B cell (primary cell): ENCODE measurements around the gene ZBTB46. TPM values are rescaled to one million over a fixed set of nuclear protein-coding genes. Genes with fewer than 3 reads are reported as not detected.

Experiments used
- ATAC-seq: fragments of 200-7000 bp; cut with Tn5 transposase; one replicate; pipeline ENCODE4 v1.10.0; 2021; ENCODE audit warnings: low read depth, mild to moderate bottlenecking, moderate number of reproducible peaks, moderate library complexity
- CTCF ChIA-PET: fragments of 350-600 bp; sonication (Branson Sonifier 250); formaldehyde crosslinking; loops from one replicate; lab custom pipeline; 2021; ENCODE audit warnings: antibody characterized with exemption, inconsistent platforms; lab: Charles Lee
- POLR2A ChIA-PET: fragments of 350-600 bp; sonication (Branson Sonifier 250); formaldehyde crosslinking; loops from one replicate; lab custom pipeline; 2021; ENCODE audit warnings: antibody characterized with exemption; lab: Charles Lee
- DNase-seq: peaks from one replicate; pipeline ENCODE4 v3.0.0; 2013
- H2AFZ ChIP-seq: 2 replicates; pipeline ENCODE4 v1.6.1; 2012; ENCODE audit warnings: mild to moderate bottlenecking, low read depth, low read length; ENCODE audit not compliant: insufficient read depth, poor library complexity, severe bottlenecking
- H3K27ac ChIP-seq, 2 donors: 1 replicate in 1 of 2; 2 replicates in 1 of 2; pipeline ENCODE4 v1.5.1; 2012 to 2013; ENCODE audit warnings: low read length in 2 of 2, mild to moderate bottlenecking in 2 of 2, moderate library complexity in 1 of 2
- H3K27me3 ChIP-seq, 4 experiments: fragments of 200-600 bp in 1 of 4; sonication (generic) in 1 of 4; replicated peaks in 1 of 4; 1 replicate in 2 of 4; 2 replicates in 2 of 4; pipeline versions ENCODE4 v1.6.1 to v1.7.0; 2013 to 2016; ENCODE audit warnings: low read length in 3 of 4, mild to moderate bottlenecking in 2 of 4, mixed read lengths in 1 of 4, moderate library complexity in 1 of 4; ENCODE audit not compliant: insufficient read depth in 4 of 4, control insufficient read depth in 3 of 4; ENCODE audit errors: control extremely low read depth in 1 of 4
- H3K36me3 ChIP-seq, 2 experiments: replicated peaks in 1 of 2; 1 replicate in 1 of 2; 2 replicates in 1 of 2; pipeline versions ENCODE4 v1.6.1 to v1.7.1; 2013; ENCODE audit warnings: low read length in 1 of 2; ENCODE audit not compliant: insufficient read depth in 2 of 2, control insufficient read depth in 1 of 2; ENCODE audit errors: control extremely low read depth in 1 of 2, extremely low read depth in 1 of 2
- H3K4me1 ChIP-seq, 2 donors: fragments of 200-600 bp in 1 of 2; sonication (generic) in 1 of 2; 1 replicate in 1 of 2; 2 replicates in 1 of 2; pipeline versions ENCODE4 v1.5.1 to v1.6.1; 2013 to 2017; ENCODE audit warnings: low read length in 2 of 2; ENCODE audit not compliant: control insufficient read depth in 2 of 2, insufficient read depth in 2 of 2
- H3K4me2 ChIP-seq: replicated peaks from 2 replicates; pipeline ENCODE3; 2012; ENCODE audit warnings: mild to moderate bottlenecking, low read depth, low read length; ENCODE audit not compliant: poor library complexity, severe bottlenecking
- H3K4me3 ChIP-seq, 5 experiments: fragments of 200-600 bp in 1 of 5; sonication (generic) in 1 of 5; 1 replicate in 3 of 5; 2 replicates in 2 of 5; pipeline versions ENCODE4 v1.5.1 to v1.7.0; 2011 to 2016; ENCODE audit warnings: low read length in 4 of 5, mild to moderate bottlenecking in 4 of 5, low read depth in 2 of 5, control low read depth in 1 of 5, moderate library complexity in 1 of 5; ENCODE audit not compliant: insufficient read depth in 1 of 5; ENCODE audit errors: control extremely low read depth in 1 of 5, extremely low read depth in 1 of 5
- H3K79me2 ChIP-seq: fragments of 200-600 bp; sonication (generic); one replicate; pipeline ENCODE4 v1.6.0; 2016; ENCODE audit warnings: low read length; ENCODE audit not compliant: control insufficient read depth, insufficient read depth
- H3K9ac ChIP-seq: fragments of 200-600 bp; sonication (generic); 2 replicates; pipeline ENCODE4 v1.6.1; 2017; ENCODE audit warnings: mild to moderate bottlenecking, low read length, moderate library complexity
- H3K9me3 ChIP-seq, 3 donors: one replicate each; pipeline versions ENCODE4 v1.6.1 to v1.7.1; 2013; ENCODE audit warnings: low read length in 2 of 3; ENCODE audit not compliant: control insufficient read depth in 2 of 3, insufficient read depth in 1 of 3; ENCODE audit errors: control extremely low read depth in 1 of 3
- H4K20me1 ChIP-seq: 2 replicates; pipeline ENCODE4 v1.6.0; 2012; ENCODE audit warnings: mild to moderate bottlenecking, low read length; ENCODE audit not compliant: insufficient read depth, control insufficient read depth, poor library complexity, severe bottlenecking
- H3K27ac Mint-ChIP-seq: one replicate; pipeline ENCODE4 v1.8.0; 2021; ENCODE audit warnings: mixed read lengths
- H3K27me3 Mint-ChIP-seq: one replicate; pipeline ENCODE4 v1.8.0; 2021; ENCODE audit warnings: mixed read lengths
- H3K4me1 Mint-ChIP-seq: one replicate; pipeline ENCODE4 v1.8.0; 2021; ENCODE audit warnings: mixed read lengths
- H3K4me3 Mint-ChIP-seq: one replicate; pipeline ENCODE4 v1.8.0; 2021; ENCODE audit warnings: mixed read lengths
- H3K9me3 Mint-ChIP-seq: one replicate; pipeline ENCODE4 v1.8.0; 2022; ENCODE audit warnings: mixed read lengths; ENCODE audit not compliant: insufficient read depth
- CTCF ChIP-seq: fragments of 200-600 bp; IDR thresholded peaks from one replicate; pipeline ENCODE4 v1.8.0; 2022; ENCODE audit warnings: antibody characterized with exemption, mild to moderate bottlenecking
- EZH2 ChIP-seq: IDR thresholded peaks from 2 replicates; pipeline ENCODE4 v1.6.1; 2012; ENCODE audit warnings: borderline replicate concordance, low read depth, mild to moderate bottlenecking, moderate library complexity, low read length; ENCODE audit not compliant: insufficient read depth, poor library complexity, severe bottlenecking
- WGBS: methylation state at CpG from one replicate; pipeline ENCODE4 v1.1.5; 2013; ENCODE audit warnings: missing lambda C conversion rate; ENCODE audit not compliant: insufficient coverage; 5-methylcytosine and 5-hydroxymethylcytosine counted together
- intact Hi-C: fragments of 100-400 bp; cut with micrococcal nuclease; formaldehyde crosslinking; loops from one replicate; pipeline ENCODE4 v1.10.0; 2022
- polyA plus RNA-seq: library from polyadenylated mRNA; depleted of rRNA; stranded (reverse); fragments of >200 nt; gene quantifications from 2 replicates; pipeline ENCODE4 v1.2.3, GENCODE V29; 2012
- total RNA-seq, 2 donors: library from RNA; stranded (reverse); fragments of 120-200 nt in 1 of 2; gene quantifications; 1 replicate in 1 of 2; 2 replicates in 1 of 2; pipeline versions ENCODE4 v1.2.3 to v1.2.4, GENCODE V29; 2013 to 2022

ZBTB46 gene
- total and polyA plus RNA-seq, 2 donors (not counting 1 experiment from before 2014, with no cell fraction given): 0.16 to 0.64 TPM

GRCh38 chr20:63718996-63719395, 112.1 kb downstream of the ZBTB46 start:
- no peak for ATAC-seq
- no peak for DNase-seq
- Mint-ChIP-seq H3K4me3 (no peak overlapping the region), H3K9me3 (peaks cover 4% of the 10 kb centered on the region), H3K27ac (no peak overlapping the region), H3K4me1 (peaks cover 4% of the 10 kb centered on the region), H3K27me3 (no peaks in the 10 kb centered on the region)
- no peak overlapping the region for H3K27ac ChIP-seq
- peaks cover 2 to 26% (median 13%) of the 10 kb centered on the region in 3 donors for H3K9me3 ChIP-seq
- no peaks in the 10 kb centered on the region for H3K4me1 ChIP-seq
- no peak overlapping the region for H3K9ac ChIP-seq
- H3K27me3 ChIP-seq: no peaks in the 10 kb centered on the region
- ChIA-PET POLR2A (interaction anchor here (0.7 kb wide), 1 partner anchor 294 kb away, joined by 3 read pairs; no protein-coding TSS in a partner anchor), CTCF (interaction anchor here (0.6 to 1.1 kb wide), 3 partner anchors 13 to 255 kb away, joined by 3 to 4 read pairs (median 3); no protein-coding TSS in a partner anchor)
- peaks cover 85% of the 10 kb centered on the region for H3K79me2 ChIP-seq
- peaks cover 55% of the 10 kb centered on the region for H4K20me1 ChIP-seq
- H3K4me3 ChIP-seq: no peak overlapping the region
- H3K36me3 ChIP-seq: peaks cover 3 to 38% of the 10 kb centered on the region in 2 experiments
- no CpG with 5 or more reads among the region's 2 CpGs for WGBS
- H3K4me2 ChIP-seq: no peak overlapping the region
- TF ChIP-seq EZH2 (no peak), CTCF (no peak)
- no peak overlapping the region for H2AFZ ChIP-seq
- intact Hi-C loops: no loop called here

- Histone ChIP-seq H3K36me3 (peaks cover 3 to 43% of the 10 kb centered on the region in 2 experiments), H3K27ac (no peak overlapping the region), H3K27me3 (no peaks in the 10 kb centered on the region), H4K20me1 (peaks cover 54% of the 10 kb centered on the region), H3K4me3 (no peak overlapping the region), H3K4me2 (no peak overlapping the region), H3K79me2 (peaks cover 91% of the 10 kb centered on the region), H3K9me3 (peaks cover 1 to 28% (median 13%) of the 10 kb centered on the region in 3 donors), H3K4me1 (no peaks in the 10 kb centered on the region), H2AFZ (no peak overlapping the region), H3K9ac (no peak overlapping the region)
- H3K27ac Mint-ChIP-seq: no peak overlapping the region
- TF ChIP-seq EZH2 (no peak), CTCF (no peak)
- H3K4me3 Mint-ChIP-seq: no peak overlapping the region
- CTCF ChIA-PET: no interaction called here
- H3K27me3 Mint-ChIP-seq: no peaks in the 10 kb centered on the region
- H3K9me3 Mint-ChIP-seq: peaks cover 4% of the 10 kb centered on the region
- intact Hi-C loops: no loop called here
- peaks cover 19% of the 10 kb centered on the region for H3K4me1 Mint-ChIP-seq
- DNase-seq (no peak), ATAC-seq (no peak)
- 93% methylated on average over 2 of the region's 5 CpGs for WGBS
- POLR2A ChIA-PET: no interaction called here
Observed at GRCh38 chr20:63714858-63715257, 116.2 kb downstream of the ZBTB46 start.
